SK-MEL-5 (cell line): ENCODE results near the gene SLC4A5. TPM values are rescaled to one million over a fixed set of nuclear protein-coding genes. Genes with fewer than 3 reads are reported as not detected.

Experiments used
- DNase-seq: peaks from one replicate; pipeline ENCODE4 v3.0.0-alpha.2; 2016; ENCODE audit warnings: low read depth, low spot score
- in situ Hi-C: cut with HindIII; loops from 2 replicates; pipeline ENCODE4 v1.10.0; 2016; ENCODE audit warnings: low sequenced_read_pairs, high pct_unique_total_duplicates, low pct_unique_long_range_greater_than_20kb
- total RNA-seq: library from RNA; depleted of rRNA; stranded (reverse); fragments of >200 nt; shearing (Covaris generic); gene quantifications from 2 replicates; pipeline ENCODE4 v1.2.3, GENCODE V29; 2014

SLC4A5 gene
- total RNA-seq, 1 experiment from 2014 or later = 0.63 TPM

DNA sequence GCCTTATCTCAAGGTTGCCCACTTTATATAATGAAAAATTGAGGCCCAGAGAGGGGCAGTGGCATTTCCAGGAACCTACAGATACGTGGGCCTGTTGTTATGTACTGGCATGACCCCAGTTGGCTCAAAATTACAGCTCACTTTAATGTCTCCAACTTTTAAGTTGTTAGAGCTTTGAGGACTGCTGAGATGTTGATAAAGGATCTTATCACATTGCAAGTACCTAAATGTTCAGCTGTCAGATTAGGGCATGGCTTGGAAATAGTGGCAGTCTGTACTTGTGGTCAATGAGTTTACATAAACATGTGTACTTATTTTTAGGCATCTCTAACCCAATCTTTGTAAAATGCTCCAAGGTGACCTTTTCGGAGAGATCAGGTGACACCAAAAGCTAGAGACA, 14.6 kb downstream of the SLC4A5 start:
- in situ Hi-C loops = loop anchor here (25.0 kb wide), 1 partner anchor 91 kb away; no protein-coding TSS in a partner anchor
- DNase-seq = no peak

DNA sequence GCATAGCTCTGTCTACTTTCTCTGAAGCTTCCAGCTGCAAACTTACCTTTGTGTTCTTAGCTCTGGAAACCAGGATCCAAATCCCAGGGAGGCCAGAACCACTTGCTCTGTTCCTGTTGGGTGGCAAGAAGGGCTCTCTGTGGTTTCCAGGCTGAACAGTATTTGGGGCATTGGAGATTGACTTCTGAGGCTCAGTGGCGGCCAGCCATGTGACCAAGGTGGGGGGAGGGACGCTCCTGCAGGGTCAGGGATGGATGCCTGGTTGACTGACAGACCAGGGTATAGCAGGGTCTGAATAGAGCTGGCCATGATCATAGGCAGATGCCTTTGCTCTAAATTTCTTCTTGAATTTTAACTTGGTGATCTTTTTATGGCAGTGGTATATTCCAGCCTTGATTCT, 15.1 kb downstream of the SLC4A5 start:
- DNase-seq = no peak
- in situ Hi-C loops = loop anchor here (25.0 kb wide), 1 partner anchor 91 kb away; no protein-coding TSS in a partner anchor

DNA sequence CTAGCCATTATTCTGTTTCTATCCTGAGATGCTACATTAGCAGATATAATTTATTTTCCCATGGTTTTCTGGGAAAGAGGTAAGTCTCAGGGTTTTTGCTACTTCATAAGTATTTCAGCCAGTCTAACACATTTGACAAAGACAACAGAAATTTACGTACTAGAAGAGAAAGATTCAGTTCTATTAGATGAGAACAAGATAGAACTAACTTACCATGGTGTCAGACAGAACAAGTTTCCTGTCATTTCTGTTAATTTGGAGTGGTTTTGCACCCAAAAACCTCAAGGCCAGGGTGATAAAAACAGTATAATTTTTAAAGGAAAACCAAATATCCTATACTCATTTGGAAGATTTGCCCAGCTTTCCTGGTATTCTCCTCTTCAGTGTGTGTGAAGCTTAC, 15.6 kb downstream of the SLC4A5 start:
- DNase-seq = no peak

DNA sequence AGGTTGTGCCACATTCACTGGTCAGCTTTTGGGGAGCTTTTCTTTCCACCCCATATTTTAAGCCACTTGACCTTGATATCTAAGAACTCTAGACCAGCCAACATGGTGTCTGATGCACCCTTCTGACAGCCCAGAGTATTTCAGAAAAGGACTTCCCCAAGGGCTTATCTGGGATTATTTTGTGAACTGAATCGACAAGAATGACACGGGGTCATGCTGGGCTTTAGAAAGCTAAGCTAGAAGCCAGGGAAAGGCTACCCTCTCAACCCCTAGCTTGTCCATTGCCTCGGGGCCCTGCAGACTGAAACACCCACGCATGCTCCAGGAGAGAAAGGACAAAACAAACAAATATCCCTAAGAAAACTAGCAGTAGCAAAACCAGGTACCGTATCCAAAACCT, 16.0 kb downstream of the SLC4A5 start:
- DNase-seq = no peak
- in situ Hi-C loops = loop anchor here (25.0 kb wide), 1 partner anchor 90 kb away; no protein-coding TSS in a partner anchor

More for the DNA sequence above, 15.6 kb downstream of the SLC4A5 start:
- in situ Hi-C loops = loop anchor here (25.0 kb wide), 1 partner anchor 90 kb away; no protein-coding TSS in a partner anchor

DNA sequence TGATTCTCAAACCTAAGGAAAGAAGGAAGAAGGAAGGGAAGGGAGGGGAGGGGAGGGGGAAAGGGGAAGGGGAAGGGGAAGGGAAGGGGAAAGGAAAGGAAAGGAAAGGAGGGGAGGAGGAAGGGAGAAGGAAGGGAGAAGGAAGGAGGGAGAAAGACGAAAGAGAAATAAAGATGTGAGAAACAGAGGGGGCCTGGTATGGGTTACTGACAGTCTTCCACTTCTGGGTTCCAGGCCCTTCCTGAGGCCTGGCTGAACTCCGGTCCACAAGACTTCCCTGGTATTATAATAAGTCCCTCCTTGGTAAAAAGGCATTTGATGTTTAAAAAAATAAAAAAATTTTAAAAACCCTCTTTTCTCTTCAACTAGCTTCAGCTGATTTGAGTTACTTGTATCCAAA, 17.4 kb downstream of the SLC4A5 start:
- no peak for DNase-seq
- in situ Hi-C loops = loop anchor here (25.0 kb wide), 1 partner anchor 89 kb away; no protein-coding TSS in a partner anchor

DNA sequence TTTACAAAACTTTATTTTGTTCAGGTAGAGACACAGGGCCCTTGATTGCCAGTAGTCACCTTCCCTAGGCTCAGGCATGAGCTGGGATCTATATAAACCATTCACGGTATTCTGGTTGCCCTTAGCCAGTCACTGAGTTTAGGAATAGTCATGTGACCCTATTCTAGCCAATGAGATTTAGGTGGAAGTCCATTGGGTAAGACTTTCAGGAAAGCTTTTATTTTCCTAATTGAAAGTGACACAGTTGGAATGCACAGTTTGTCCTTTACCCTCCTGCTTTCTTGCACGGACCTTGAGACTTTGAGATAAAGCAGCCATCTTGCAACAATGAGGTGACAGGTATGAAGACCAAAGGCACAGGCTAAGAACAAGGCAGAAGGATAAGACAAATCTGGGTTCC, 21.5 kb downstream of the SLC4A5 start:
- in situ Hi-C loops = no loop called here
- no peak for DNase-seq

DNA sequence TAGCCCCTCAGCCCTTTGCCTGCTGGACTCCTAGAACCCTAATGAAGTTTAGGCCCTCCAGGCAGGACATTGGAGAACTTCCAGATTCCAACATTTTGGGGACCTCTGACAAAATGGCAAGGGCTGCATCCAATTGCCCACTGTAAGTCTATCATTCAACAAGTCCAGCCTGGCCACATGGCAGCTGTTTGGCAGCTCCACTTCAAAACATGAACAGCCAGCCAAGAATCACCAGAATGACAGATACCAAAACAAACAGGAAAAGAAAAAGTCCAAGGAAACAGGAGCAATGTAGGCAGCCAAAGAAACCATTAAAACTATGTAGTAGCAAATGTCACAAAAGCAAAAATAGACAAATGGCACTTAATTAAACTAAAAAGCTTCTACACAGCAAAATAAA, 25.5 kb downstream of the SLC4A5 start:
- in situ Hi-C loops = no loop called here
- no peak for DNase-seq

DNA sequence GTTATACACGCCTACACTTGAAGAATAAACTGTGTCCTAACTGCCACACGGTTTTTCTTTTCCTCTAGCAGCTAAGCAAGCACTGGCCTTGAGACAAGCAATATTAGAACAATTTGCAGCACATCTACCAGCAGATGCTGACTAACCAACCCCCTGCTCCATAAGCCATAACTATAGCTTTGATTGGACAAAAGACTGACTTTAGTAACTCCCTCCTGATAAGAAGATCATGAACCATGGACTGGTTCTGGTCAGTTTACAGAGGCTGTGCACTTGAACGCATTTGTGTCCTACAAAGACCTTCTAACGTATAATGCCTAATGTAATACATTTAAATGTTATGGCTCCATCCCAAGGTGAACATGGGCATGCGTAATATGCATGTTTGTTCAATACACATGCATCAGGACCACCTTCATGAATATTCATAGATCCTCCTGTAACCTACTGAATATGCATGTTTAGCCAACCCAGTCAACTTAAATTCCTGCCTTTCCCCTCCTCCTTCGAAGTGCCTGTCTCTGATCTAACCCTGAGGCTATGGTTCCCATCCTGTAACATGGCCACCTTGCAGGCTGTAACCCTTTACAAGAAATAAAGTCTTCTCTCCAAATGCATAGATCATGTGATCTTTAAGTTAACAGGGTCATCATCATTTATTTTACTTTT, 26.5 kb downstream of the SLC4A5 start:
- no peak for DNase-seq
- in situ Hi-C loops = no loop called here

DNA sequence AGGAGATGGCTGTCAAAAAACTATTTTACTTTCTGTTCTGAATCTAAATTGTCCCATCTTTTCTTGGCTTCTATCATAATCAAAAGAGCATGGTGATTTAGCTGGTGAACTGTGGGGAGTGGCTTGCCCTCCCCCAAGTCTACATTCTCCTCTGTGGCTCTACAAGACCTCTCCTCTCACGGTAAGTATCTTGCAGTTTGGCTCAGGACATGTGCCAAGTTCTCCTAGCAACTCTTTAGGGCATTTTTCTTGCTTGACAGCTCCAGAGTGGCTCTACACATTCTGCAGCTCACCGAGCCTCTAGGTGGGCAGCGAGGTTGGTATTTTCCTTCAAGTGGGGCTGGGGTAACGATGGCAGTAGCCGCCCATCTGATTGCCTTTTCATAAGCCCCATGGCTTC, 29.1 kb downstream of the SLC4A5 start:
- in situ Hi-C loops = no loop called here
- DNase-seq = no peak

DNA sequence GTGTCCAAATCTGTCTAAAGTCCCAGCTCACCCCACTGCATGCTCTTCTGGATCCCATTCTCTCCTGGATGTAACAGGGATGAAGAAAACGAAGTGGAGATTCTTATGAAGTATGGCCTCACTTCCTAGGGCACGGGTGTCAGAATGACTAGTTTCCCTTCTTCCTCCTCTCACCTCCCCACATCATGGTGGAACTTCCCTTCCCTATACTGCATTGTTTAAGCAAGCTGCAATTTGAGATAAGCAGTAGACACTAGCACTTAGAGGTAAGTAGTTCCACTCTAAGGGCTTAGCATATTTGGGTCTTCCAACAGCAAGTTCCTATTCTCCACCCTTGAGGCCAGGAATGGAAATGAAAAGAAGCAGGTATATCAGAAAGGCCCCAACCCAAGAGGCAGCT, 29.7 kb downstream of the SLC4A5 start:
- in situ Hi-C loops = no loop called here
- DNase-seq = no peak

DNA sequence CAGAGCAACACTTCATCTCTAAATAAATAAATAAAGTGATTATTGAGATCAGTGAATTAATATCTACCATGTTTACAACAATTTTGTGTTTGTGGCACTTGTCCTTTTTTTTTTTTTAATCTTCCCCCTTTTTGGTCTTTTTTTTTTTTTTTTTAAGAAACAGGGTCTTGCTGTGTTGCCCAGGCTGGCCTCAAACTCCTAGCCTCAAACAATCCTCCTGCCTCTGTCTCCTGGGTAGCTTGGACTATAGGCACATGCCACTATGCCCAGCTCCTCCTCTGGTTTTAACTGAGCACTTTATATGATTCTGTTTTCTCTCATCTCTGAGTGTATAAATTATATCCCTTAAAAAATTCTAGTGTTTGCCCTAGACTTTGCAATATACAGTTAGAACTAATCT, 30.3 kb downstream of the SLC4A5 start:
- in situ Hi-C loops = no loop called here
- DNase-seq = no peak

DNA sequence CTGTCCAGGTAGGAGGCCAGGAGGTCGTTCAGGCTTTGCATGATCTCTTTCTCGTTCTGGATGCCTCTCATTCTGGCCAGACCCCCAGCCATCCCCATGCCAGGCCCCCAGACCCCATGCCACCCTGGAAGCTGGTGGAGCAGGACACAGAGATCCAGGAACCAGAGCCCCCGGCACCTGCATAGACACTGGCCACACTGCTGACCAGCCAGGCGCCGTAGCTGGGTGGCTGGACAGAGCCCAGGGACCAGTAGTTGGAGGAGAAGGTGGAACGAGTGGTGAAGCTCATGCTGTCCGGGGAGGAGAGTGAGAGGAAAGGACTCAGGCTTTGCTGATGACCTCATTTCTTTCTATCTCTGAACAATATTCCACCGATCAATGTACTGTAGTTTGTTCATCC, 35.5 kb downstream of the SLC4A5 start:
- no peak for DNase-seq
- in situ Hi-C loops = no loop called here

DNA sequence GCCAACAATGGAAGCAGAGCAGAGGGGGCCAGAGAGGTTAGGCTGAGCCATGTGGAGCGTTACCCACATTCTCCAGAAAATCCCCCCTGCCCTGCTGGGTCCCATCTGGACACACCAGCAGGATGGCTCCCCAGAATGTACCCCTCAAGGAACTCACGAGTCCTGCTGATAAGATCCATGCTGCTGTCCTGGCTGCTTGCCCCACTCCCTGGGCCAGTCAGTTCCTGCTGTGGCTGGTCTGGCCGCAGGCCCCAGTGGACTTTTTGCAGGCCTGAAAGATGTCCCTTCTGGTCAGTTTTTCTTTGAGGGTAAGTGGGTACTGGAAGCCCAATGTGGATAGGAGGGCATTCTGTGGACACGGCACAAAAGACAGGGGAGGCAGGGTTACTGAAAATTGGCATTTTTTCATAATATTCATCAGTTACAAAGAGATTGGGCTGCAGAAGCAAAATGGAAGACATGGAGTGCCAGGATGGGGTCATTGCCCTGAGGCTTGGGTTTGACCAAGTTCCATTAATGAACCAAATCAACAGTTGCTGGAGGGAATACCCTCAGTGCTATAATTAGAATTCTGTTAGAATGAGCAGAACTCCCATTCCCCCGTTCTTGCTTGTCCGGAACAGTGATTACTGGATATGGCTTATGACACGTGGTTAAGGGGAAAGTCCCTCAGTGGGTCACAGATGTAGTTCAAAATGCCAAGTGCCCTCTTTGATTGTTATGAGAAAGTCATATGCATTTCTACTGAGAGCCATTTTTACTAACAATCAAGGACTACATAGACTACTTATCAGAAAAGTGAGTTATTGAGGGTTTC, 38.7 kb downstream of the SLC4A5 start:
- no peak for DNase-seq

DNA sequence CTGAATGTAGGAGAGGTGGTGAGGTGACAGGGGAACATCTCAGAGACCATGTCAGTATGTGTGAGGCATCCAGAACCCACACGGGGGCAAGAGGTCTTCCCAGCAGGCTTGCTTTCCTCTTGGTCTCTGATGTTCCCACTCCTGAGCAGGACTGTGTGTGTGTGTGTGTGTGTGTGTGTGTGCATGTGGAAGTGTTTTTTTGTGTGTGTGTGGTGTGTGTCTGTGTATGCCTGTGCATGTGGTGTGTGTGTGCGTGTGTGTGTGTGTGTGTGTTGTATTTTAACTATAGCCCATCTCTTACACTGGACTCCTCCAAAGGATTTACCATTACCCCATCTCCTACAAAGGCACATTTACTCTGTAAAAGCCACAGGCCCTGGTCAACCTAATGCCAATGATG, 40.4 kb downstream of the SLC4A5 start:
- DNase-seq = no peak
- in situ Hi-C loops = no loop called here

More for the DNA sequence above, 38.7 kb downstream of the SLC4A5 start:
- in situ Hi-C loops = no loop called here

DNA sequence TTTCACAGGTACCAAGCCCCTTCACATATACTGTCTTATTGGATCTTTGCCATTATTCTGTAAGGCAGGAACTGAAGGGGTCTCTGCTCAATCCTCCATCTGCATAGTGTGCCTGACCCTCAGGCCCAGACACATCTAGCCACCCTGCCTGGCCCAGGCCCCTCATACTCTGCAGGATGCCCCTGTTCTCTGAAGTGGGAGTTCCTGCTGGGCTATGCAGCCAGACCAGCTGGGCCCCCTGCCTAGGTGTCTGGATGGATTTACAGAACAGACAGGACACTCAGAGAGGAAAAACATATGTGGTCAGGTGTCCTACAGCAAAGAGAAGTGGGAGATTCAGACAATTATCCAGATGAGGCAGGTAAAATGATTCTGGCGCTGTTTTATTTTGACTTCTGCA, 42.0 kb downstream of the SLC4A5 start:
- in situ Hi-C loops = no loop called here
- no peak for DNase-seq

DNA sequence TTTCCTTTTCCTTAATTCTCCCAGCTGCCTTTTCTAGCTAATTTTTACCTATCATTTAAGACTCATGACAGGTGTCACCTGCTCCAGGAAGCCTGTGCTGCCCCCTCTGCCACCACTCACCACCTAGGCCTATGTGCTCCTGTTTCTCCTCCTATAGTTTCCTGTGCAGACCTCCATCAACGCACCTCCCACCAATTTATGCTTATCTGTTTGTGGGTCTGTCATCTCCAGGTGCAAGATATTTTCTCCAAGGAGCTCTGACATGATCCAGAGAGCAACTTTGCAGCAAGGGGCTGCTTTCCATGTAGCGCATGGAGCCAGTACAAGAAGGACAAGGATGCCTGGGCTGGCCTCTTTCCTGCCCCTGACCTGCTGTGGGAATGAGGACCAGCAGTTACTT, 42.7 kb downstream of the SLC4A5 start:
- in situ Hi-C loops = no loop called here
- no peak for DNase-seq

DNA sequence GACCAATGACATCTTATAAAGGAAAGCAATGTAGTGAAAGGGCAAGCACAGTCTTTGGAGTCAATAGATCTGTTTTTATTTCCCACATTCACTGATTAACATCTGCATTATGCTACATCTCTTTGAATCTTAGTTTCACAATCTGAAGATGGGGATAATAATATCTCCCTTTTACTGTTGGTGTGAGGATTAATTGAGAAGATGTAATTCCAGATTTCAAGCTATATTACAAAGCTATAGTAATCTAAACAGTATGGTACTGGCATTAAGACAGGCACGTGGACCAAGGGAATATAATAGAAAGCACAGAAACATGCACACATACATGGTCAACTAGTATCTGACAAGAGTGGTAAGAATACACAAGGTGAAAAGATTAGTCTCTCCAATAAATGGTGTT, 45.3 kb downstream of the SLC4A5 start:
- DNase-seq = no peak
- in situ Hi-C loops = no loop called here

DNA sequence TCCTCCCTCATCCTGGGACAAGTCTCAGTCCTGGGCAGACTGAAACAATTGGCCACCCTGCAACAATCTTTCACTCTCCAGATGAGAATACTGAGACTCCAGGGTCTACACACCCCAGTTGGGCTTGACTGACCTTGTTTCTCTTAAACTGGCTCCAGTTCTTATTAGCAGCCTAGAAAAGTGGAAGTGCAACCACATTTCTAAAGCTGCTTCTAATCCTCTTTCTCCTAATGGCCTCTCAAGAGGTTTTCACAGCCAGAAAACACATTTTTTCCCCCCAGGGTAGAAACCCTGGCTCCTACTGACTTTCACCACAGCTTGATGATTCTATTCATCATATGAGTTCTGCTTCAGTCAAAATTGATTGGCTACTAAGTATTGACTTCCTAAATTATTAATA, 45.8 kb downstream of the SLC4A5 start:
- no peak for DNase-seq
- in situ Hi-C loops = no loop called here
